SHP77 (cell line): Measurements from ENCODE around the gene XYLT1.

Source experiments
- DNase-seq, 2 experiments: peaks; one replicate each; lab custom pipeline; 2025; lab: John Stamatoyannopoulos, UW

XYLT1 gene

GRCh38 chr16:17084130-17084529, 386.6 kb downstream of the XYLT1 start:
- no peak for DNase-seq

DNA sequence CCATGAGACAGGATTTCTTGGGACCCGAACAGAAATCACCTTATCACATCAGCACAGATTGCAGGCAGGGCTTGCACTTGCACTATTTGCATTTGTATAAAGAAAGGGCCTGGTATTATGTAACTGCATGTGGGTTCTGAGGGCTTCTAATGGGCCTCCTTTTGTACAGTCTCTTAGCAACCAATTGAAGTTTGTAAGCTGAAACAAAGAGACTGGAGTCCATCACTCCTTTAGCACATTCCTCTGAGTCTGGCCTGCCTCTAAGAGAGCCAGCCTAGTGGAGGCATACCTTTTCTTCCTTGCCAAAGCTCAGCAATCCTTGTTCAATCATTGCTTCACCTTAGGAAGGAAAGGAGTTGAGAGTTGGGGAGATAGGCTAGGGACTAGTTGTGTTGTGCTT, 387.1 kb downstream of the XYLT1 start:
- no peak for DNase-seq

- DNase-seq, result no peak
These were observed 388.5 kb downstream of the XYLT1 start for GRCh38 chr16:17082095-17082882.

- no peak for DNase-seq
These were observed 390.7 kb downstream of the XYLT1 start for GRCh38 chr16:17080105-17080504.

DNA sequence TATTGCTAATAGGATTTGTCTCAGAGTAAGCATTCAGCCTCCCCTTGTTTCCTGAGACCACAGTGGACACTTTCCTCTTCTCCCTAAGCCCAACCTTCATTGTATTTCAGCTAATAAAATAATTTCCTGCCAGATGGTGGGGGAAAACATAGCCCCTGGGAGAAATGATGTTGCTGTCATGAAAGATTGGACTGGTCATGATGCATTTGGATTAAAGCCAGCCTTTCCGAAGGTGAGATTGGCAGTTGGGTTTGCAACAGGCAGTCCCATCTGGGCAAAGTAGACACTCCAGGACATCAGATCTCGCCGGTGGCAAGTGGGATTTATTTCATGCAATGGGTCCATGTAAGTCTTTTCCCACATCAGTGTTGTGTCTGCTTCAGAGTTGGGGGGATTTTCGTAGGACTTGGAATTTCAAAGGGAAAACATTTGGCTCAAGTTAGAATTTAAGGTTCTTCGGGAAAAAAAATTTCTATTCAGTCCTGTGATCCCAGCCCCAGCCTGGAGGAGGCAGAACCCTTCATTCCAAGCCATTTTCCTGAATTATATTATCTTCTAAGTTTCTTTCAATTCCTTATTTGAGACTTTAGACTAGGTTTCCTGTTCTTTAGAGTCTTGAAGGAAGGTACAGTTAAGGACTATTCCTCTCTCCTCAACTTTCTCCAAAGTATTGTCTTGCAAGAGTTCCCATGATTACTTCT, 391.7 kb downstream of the XYLT1 start:
- DNase-seq, result no peak

DNA sequence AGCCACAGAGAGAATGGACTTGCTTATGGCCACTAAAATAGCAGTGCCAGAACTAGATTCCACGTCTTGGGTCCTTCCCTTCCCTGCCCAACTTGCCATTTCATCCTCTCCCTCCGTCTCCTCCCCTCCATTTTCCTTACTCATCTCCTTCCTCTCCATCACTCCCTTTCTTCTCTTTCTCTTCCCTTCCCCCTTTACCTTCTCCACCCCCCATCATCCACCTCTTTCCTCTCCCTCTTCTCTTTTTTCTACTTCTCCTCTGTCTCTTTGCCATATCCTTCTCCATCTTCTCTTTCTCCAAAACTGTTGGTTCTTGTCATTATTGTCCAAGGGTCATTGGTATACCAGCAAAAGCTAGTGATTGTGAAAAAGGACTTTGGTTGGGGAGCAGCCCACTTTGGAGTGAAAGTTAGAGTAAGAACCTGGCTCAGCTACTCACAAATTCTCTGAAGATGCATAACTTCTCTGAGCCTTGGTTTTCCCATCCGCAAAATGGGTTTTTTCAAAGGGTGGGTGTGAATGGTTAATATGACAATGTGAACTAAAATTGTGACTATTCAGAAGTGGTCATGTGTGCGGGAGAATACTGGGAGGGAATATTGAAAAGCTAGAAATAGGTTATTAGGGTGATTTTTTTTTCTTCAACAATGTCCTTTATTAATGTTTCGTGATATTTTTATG, 393.8 kb downstream of the XYLT1 start:
- no peak for DNase-seq

- DNase-seq, result no peak
These were observed 394.5 kb downstream of the XYLT1 start for GRCh38 chr16:17076092-17076754.

GRCh38 chr16:17072104-17072503, 398.7 kb downstream of the XYLT1 start:
- no peak for DNase-seq

- no peak for DNase-seq
These were observed 399.7 kb downstream of the XYLT1 start for GRCh38 chr16:17070882-17071592.

DNA sequence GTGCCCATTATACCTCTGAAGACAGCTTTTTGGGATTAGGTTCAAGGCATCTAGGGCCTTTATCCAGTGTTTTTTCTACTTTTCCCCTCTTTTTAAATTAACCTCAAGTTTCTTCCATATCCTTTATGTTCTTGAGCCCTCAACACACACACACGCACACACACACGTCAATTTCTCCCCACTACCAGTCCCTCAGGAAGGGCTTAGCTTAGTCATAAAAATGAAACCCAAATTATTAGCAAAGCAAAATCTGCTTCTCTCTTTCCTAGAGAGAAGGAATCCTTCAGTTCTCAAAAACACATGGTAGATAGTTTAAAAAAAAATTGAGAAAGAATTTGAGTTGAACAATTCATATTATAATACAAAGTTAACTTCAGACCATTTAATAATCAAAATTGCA, 401.1 kb downstream of the XYLT1 start:
- no peak for DNase-seq

- no peak for DNase-seq
These were observed 402.2 kb downstream of the XYLT1 start for GRCh38 chr16:17068524-17068923.

DNA sequence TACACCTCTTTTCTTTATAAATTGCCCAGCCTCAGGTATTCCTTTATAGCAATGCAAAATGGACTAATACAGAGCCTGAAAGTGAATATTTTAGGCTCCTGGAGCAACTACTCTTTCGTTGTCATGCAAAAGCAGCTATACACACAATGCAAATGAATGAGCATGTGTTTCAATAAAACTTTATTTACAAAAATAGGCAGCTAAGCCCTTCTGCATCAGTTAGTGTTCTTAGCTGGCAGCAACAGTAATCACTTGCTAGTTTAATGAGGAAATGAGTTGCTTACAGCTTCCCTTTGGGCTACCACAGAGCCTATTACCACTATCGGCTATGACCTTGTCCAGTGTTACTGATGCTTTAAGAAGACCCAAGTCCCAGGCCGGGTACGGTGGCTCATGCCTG, 402.9 kb downstream of the XYLT1 start:
- no peak for DNase-seq

- DNase-seq, result no peak
These were observed 407.3 kb downstream of the XYLT1 start for GRCh38 chr16:17063201-17064139.

DNA sequence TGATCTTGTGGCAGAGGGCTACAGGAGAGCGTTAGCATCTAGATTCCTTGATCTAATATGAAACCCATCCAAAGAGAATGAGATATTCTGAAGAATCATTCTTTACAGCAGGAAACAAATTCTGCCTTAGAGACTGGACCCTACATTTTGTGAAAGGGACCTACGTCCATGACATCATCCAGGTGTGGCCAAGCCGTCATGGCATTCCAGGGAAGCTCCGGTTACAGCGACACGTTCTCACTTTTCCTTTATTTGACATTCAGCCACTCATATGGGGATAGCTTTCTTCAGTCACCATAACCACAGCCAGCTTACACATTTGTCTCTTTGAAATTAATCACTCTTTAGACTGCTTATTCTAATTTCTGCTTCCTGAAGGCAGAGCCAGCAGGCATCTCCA, 408.1 kb downstream of the XYLT1 start:
- DNase-seq, result no peak

DNA sequence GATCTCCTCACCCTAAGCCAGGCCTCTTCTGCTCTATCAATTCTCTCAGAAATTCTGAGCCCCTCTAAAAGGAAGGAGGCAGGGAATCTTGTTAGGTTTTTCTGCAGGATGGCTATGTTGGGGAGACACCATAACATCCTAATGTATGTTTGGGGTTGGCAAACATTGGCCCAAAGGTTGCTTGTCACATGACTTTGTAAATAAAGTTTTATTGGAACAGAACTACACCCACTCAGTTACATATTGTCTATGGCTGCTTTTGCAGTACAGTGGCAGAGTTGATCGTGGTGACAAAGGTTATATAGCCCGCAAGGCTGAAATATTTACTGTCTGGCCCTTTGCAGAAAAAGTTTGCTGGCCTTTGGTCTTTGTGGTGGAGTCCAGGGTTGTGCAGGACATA, 409.4 kb downstream of the XYLT1 start:
- no peak for DNase-seq

DNA sequence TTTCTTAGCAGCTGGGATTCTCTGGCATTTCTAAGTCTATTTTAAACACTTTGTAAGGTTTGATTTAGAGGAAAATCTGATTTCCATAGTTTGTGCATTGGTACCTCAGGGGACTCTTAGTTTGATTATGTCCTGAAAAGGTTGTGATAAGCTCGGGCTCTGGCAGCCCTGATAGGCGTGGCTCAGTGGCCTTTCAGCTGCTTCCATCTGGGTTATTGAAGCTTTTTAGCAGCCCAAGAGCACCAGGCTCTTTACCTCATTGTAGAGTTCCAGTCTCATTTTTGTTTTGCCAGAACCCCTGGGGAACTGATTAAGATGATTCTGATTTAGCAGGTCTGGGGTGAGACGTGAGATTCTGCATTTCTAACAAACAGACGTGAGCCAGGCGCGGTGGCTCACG, 412.3 kb downstream of the XYLT1 start:
- no peak for DNase-seq

- DNase-seq, result no peak
These were observed 414.1 kb downstream of the XYLT1 start for GRCh38 chr16:17056666-17057065.

DNA sequence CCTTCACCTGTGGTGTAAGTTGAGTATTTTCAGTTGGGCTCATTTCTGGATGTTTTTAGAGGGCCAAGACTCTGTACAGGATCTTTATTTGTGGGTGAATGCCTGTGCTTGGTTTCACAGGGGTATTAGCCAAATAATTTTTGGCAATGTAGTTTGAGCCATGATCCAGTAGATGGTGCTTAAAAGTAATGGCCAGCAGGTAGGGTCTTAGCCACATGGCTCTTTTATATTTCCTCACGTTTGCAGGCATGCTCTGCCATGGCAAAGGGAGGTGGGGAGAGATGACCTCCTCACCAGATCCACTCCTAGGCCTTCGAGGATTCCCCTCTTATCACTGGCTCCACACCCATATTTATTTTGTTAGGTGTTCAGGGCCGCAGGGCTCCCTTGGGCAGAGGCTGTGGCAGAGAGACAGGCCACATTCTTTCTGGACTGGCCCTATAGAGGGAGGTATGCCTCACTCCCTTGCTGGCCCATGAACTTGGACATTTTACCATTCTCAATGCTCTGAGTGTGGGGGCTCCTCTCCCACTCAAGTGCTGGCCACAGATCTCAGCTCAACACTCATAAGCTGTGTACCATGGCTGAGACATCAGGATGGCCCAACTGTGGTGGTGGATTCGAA, 417.1 kb downstream of the XYLT1 start:
- no peak for DNase-seq
